K562 (cell line): ENCODE measurements around the gene TLE3. TPM values are rescaled to one million over a fixed set of nuclear protein-coding genes. Genes with fewer than 3 reads are reported as not detected.
A peak's percentile ranks its signal among the peaks of the same experiment; 100 is the strongest.

Source experiments
- MCM5 ChIP-seq: fragments of 450-650 bp; IDR thresholded peaks from 2 replicates; pipeline ENCODE4 v1.6.1; 2016; ENCODE audit warnings: low read depth
- MNT ChIP-seq, 2 experiments: fragments of 450-650 bp; conservative IDR thresholded peaks; 2 replicates each; pipeline ENCODE4 v1.6.1; 2017; ENCODE audit warnings: mild to moderate bottlenecking in 2 of 2, moderate library complexity in 2 of 2
- NCOA2 ChIP-seq, 2 experiments: fragments of 450-650 bp; IDR thresholded peaks; 2 replicates each; pipeline ENCODE4 v1.6.1; 2018; ENCODE audit warnings: mild to moderate bottlenecking in 2 of 2, moderate library complexity in 1 of 2; ENCODE audit not compliant: partially characterized antibody in 2 of 2
- NEUROD1 ChIP-seq: fragments of 150-350 bp; IDR thresholded peaks from 2 replicates; pipeline ENCODE4 v1.6.1; 2014; ENCODE audit warnings: borderline replicate concordance, low read length, low read depth; ENCODE audit not compliant: partially characterized antibody
- NFATC3 ChIP-seq: fragments of 450-650 bp; IDR thresholded peaks from 2 replicates; pipeline ENCODE4 v1.6.1; 2017; ENCODE audit warnings: mild to moderate bottlenecking
- PHTF2 ChIP-seq: fragments of 250-450 bp; sonication (Bioruptor Pico); IDR thresholded peaks from 2 replicates; pipeline ENCODE4 v1.5.0; 2021; ENCODE audit warnings: mild to moderate bottlenecking
- RBM22 ChIP-seq: fragments of 200-400 bp; formaldehyde crosslinking; IDR thresholded peaks from 2 replicates; pipeline ENCODE4 v1.6.1; 2018; ENCODE audit warnings: low read length, low read depth; ENCODE audit not compliant: poor library complexity, severe bottlenecking
- SFPQ ChIP-seq: fragments of 200-400 bp; formaldehyde crosslinking; IDR thresholded peaks from 2 replicates; pipeline ENCODE4 v1.6.1; 2017; ENCODE audit warnings: mild to moderate bottlenecking, low read depth, low read length, moderate library complexity
- SMARCE1 ChIP-seq: fragments of 450-650 bp; IDR thresholded peaks from 2 replicates; pipeline ENCODE4 v1.7.1; 2016; ENCODE audit warnings: mild to moderate bottlenecking
- ZBTB40 ChIP-seq, 2 experiments: fragments of 450-650 bp in 1 of 2; sonication (generic) in 1 of 2; formaldehyde crosslinking in 1 of 2; IDR thresholded peaks; 2 replicates each; pipeline versions ENCODE4 v1.7.1 to v1.9.0; 2016 to 2022; ENCODE audit warnings: inconsistent platforms in 1 of 2, mild to moderate bottlenecking in 1 of 2, missing genetic modification reagents in 1 of 2
- ZNF639 ChIP-seq, 2 experiments: fragments of 200-800 bp in 1 of 2; sonication (Bioruptor generic) in 1 of 2; sonication (generic) in 1 of 2; formaldehyde crosslinking in 1 of 2; IDR thresholded peaks in 1 of 2; conservative IDR thresholded peaks in 1 of 2; 2 replicates each; pipeline versions ENCODE4 v1.5.0 to v1.6.1; 2016 to 2020; ENCODE audit warnings: missing compliant biosample characterization in 1 of 2, missing genetic modification characterization in 1 of 2, missing genetic modification reagents in 1 of 2
- polyA plus RNA-seq, 8 experiments: library from polyadenylated mRNA; depleted of rRNA in 4 of 8; stranded (reverse) in 5 of 8; unstranded in 3 of 8; fragments of >200 nt; fragmentation: Nextera tagmentation in 2 of 8; fragmentation: Illumina TruSeq in 1 of 8; extraction: Ambion mirVana in 2 of 8; extraction: Trizol in 1 of 8; gene quantifications; 2 replicates each; pipeline versions ENCODE4 v1.2.1 to v1.2.3, GENCODE V29; 2011 to 2014; ENCODE audit warnings: inconsistent platforms in 1 of 8, missing spikeins in 1 of 8
- total RNA-seq, 7 experiments: library from RNA; depleted of rRNA in 6 of 7; stranded (reverse); fragments of >200 nt in 6 of 7; fragmentation: Illumina TruSeq in 2 of 7; extraction: Trizol in 2 of 7; gene quantifications; 2 replicates each; pipeline versions ENCODE4 v1.2.1 to v1.2.3, GENCODE V29; 2011 to 2021; ENCODE audit warnings: low replicate concordance in 1 of 7

The TLE3 gene
- total and polyA plus RNA-seq, 9 of the 15 experiments (the other 6 are each of a cell fraction or from before 2014, with no cell fraction given), result 1.5 to 84.2 (median 14.1) TPM

- TF ChIP-seq ZBTB40 (IDR thresholded peaks at IDR 0.05) (no peak), ZBTB40 (CRISPR knock-in tag; IDR thresholded peaks at IDR 0.05) (no peak), PHTF2 (no peak), NCOA2 (IDR thresholded peaks at IDR 0.05; ENCODE audit: partially characterized antibody in 2 of 2) (no peak), SMARCE1 (no peak), ZNF639 (CRISPR knock-in tag; conservative IDR thresholded peaks at IDR 0.05 in 1 of 2, IDR thresholded peaks at IDR 0.05 in 1 of 2) (no peak), SFPQ (no peak), MNT (conservative IDR thresholded peaks at IDR 0.05) (peak in 1 of 2 experiments; percentile 33; a peak in 1 of 4 replicates), MCM5 (no peak), NEUROD1 (no peak), RBM22 (no peak), NFATC3 (no peak)
Measured at GRCh38 chr15:70096215-70097062, 1.3 kb downstream of the TLE3 start (continued).
